ENCODE results near the gene C10orf53.

GRCh38 chr10:49741108-49741995 is 61.9 kb downstream of the C10orf53 start:
- TF ChIP-seq CTCF (IDR thresholded peaks at IDR 0.05) = no peak
- no peak for TF ChIP-seq POLR2A (IDR thresholded peaks at IDR 0.05)

Measured in vagina (tissue), 2 donors.